Measurements from ENCODE around the gene PPM1L. TPM values are rescaled to one million over a fixed set of nuclear protein-coding genes. Genes with fewer than 3 reads are reported as not detected.
A peak's percentile ranks its signal among the peaks of the same experiment; 100 is the strongest.

Gene PPM1L
- polyA plus RNA-seq, 3 donors: 5.5 to 9.9 (median 7.8) TPM

DNA sequence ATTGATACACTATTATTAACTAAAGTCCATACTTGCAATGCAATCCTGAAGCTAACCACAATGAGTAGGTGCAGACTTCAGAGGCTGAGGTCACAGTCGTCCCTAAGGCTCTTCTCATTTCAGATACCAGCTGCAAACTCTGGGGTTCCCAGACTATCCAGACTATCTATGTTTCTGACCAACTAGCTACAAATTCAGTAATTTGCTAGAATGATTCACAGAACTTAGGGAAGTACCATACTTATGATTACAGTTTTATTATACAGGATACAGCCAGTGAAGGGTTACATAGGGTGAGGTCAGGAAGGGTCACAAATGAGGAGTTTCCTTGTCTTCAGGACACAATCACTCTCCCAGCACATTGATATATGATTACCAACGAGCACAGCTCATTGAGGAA is 36.5 kb downstream of the PPM1L start:
- no peaks in the 10 kb centered on the region for H3K36me3 ChIP-seq (replicated peaks in 1 of 2; ENCODE audit: control insufficient read depth in 1 of 2, insufficient read depth in 2 of 2, low read length in 2 of 2)
- TF ChIP-seq, protein P1, sequence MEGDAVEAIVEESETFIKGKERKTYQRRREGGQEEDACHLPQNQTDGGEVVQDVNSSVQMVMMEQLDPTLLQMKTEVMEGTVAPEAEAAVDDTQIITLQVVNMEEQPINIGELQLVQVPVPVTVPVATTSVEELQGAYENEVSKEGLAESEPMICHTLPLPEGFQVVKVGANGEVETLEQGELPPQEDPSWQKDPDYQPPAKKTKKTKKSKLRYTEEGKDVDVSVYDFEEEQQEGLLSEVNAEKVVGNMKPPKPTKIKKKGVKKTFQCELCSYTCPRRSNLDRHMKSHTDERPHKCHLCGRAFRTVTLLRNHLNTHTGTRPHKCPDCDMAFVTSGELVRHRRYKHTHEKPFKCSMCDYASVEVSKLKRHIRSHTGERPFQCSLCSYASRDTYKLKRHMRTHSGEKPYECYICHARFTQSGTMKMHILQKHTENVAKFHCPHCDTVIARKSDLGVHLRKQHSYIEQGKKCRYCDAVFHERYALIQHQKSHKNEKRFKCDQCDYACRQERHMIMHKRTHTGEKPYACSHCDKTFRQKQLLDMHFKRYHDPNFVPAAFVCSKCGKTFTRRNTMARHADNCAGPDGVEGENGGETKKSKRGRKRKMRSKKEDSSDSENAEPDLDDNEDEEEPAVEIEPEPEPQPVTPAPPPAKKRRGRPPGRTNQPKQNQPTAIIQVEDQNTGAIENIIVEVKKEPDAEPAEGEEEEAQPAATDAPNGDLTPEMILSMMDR (IDR thresholded peaks at IDR 0.05): no peak
- peaks cover 0 to 9% (median 7%) of the 10 kb centered on the region in 7 donors for H3K9me3 Mint-ChIP-seq
- H3K4me1 ChIP-seq (ENCODE audit: control insufficient read depth in 1 of 2, insufficient read depth in 2 of 2, low read length in 2 of 2): no peaks in the 10 kb centered on the region
- H3K4me3 Mint-ChIP-seq: no peak overlapping the region
- H3K4me3 ChIP-seq (replicated peaks in 1 of 3; ENCODE audit: low read depth in 2 of 3, low read length in 3 of 3): no peak overlapping the region
- no peaks in the 10 kb centered on the region for H3K27me3 ChIP-seq (ENCODE audit: control insufficient read depth in 2 of 2, insufficient read depth in 2 of 2, low read length in 2 of 2)
- H4K20me1 ChIP-seq (ENCODE audit: insufficient read depth, low read length): no peaks in the 10 kb centered on the region
- no peaks in the 10 kb centered on the region for H3K79me2 ChIP-seq (ENCODE audit: insufficient read depth, low read length)
- H3K4me1 Mint-ChIP-seq: peaks cover 14% of the 10 kb centered on the region
- no peak overlapping the region for H3K9ac ChIP-seq (ENCODE audit: insufficient read depth, low read length, poor library complexity, severe bottlenecking)
- intact Hi-C loops (cut with micrococcal nuclease): no loop called here
- no peaks in the 10 kb centered on the region for H3K9me3 ChIP-seq (replicated peaks in 1 of 2; ENCODE audit: control insufficient read depth in 1 of 2, insufficient read depth in 1 of 2, low read length in 2 of 2)
- no peak overlapping the region for H3K27ac Mint-ChIP-seq
- H3K27me3 Mint-ChIP-seq (ENCODE audit: low read depth in 3 of 3): no peaks in the 10 kb centered on the region
- no peak overlapping the region for H2AFZ ChIP-seq (ENCODE audit: insufficient read depth, low read depth, low read length, poor library complexity, severe bottlenecking)
- DNase-seq: peak in 2 of 3 donors; percentile 17 to 43
- H3K36me3 Mint-ChIP-seq: peaks cover 5 to 7% of the 10 kb centered on the region in 2 donors
- WGBS (ENCODE audit: insufficient coverage): no CpG with 5 or more reads among the region's 2 CpGs
- H3K4me2 ChIP-seq (replicated peaks; ENCODE audit: extremely low read depth, low read length, poor library complexity, severe bottlenecking): no peak overlapping the region
- H3K27ac ChIP-seq (ENCODE audit: low read depth in 1 of 2, low read length in 2 of 2): no peak overlapping the region

DNA sequence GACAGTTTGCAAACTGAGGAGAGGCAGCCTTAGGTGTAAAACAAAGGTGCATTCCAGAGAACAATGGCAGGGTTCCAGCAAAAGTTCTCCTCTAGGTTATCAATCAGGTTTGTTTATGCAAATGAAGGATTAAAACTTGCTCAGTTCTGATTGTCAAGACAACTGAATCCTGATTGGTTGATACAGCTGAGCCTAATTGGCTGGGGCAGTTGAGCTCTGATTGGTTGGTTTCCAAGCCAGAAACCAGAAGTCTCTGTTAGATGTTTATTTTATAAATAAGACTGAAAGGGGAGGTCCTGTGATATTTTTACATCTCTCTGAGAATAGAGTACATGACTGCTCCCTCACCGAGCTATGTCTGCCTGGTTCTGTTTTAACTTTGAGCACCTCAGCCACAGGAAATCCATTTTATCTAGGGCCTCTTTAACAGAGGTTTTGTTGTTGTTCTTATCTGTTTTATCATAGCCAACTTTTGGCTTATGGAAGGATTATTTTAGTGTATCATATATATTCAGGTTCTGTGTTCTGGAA is 37.8 kb downstream of the PPM1L start:
- no peaks in the 10 kb centered on the region for H3K36me3 ChIP-seq (replicated peaks in 1 of 2; ENCODE audit: control insufficient read depth in 1 of 2, insufficient read depth in 2 of 2, low read length in 2 of 2)
- no peak overlapping the region for H3K27ac ChIP-seq (ENCODE audit: low read depth in 1 of 2, low read length in 2 of 2)
- no peak overlapping the region for H2AFZ ChIP-seq (ENCODE audit: insufficient read depth, low read depth, low read length, poor library complexity, severe bottlenecking)
- H3K4me1 ChIP-seq (ENCODE audit: control insufficient read depth in 1 of 2, insufficient read depth in 2 of 2, low read length in 2 of 2): no peaks in the 10 kb centered on the region
- no peak for DNase-seq
- H3K9me3 ChIP-seq (replicated peaks in 1 of 2; ENCODE audit: control insufficient read depth in 1 of 2, insufficient read depth in 1 of 2, low read length in 2 of 2): no peaks in the 10 kb centered on the region
- Mint-ChIP-seq H3K4me3 (no peak overlapping the region), H3K27ac (no peak overlapping the region), H3K9me3 (peaks cover 0 to 2% (median 0%) of the 10 kb centered on the region in 7 donors), H3K36me3 (peaks cover 6 to 7% of the 10 kb centered on the region in 2 donors), H3K4me1 (peaks cover 15% of the 10 kb centered on the region), H3K27me3 (ENCODE audit: low read depth in 3 of 3) (peaks cover 0 to 1% (median 0%) of the 10 kb centered on the region in 3 donors)
- H3K4me2 ChIP-seq (replicated peaks; ENCODE audit: extremely low read depth, low read length, poor library complexity, severe bottlenecking): no peak overlapping the region
- intact Hi-C loops (cut with micrococcal nuclease): no loop called here
- no CpG with 5 or more reads among the region's 1 CpG for WGBS (ENCODE audit: insufficient coverage)
- no peaks in the 10 kb centered on the region for H3K27me3 ChIP-seq (ENCODE audit: control insufficient read depth in 2 of 2, insufficient read depth in 2 of 2, low read length in 2 of 2)
- H3K4me3 ChIP-seq (replicated peaks in 1 of 3; ENCODE audit: low read depth in 2 of 3, low read length in 3 of 3): no peak overlapping the region
- H3K9ac ChIP-seq (ENCODE audit: insufficient read depth, low read length, poor library complexity, severe bottlenecking): no peak overlapping the region
- no peaks in the 10 kb centered on the region for H4K20me1 ChIP-seq (ENCODE audit: insufficient read depth, low read length)
- TF ChIP-seq, protein P1 (IDR thresholded peaks at IDR 0.05): no peak
- no peaks in the 10 kb centered on the region for H3K79me2 ChIP-seq (ENCODE audit: insufficient read depth, low read length)
